HuH-7.5 (cell line): ENCODE data around the gene ZNF598.
"Not testable (repeated sequence)": the region's sequence is repeated elsewhere in the genome, so short reads cannot be mapped to it uniquely, and the experiment has no call there.

Source experiments
- DNase-seq: peaks from one replicate; pipeline ENCODE4 v3.0.0; 2011; ENCODE audit warnings: low spot score

Gene ZNF598

DNA sequence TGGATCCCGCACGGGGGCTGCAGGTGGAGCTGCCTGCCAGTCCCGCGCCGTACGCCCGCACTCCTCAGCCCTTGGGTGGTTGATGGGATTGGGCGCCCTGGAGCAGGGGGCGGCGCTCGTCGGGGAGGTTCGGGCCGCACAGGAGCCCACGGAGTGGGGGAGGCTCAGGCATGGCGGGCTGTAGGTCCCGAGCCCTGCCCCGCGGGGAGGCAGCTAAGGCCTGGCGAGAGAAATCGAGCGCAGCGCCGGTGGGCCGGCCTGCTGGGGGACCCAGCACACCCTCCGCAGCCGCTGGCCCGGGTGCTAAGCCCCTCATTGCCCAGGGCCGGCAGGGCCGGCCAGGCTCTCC lies 51.5 kb downstream of the ZNF598 start:
- DNase-seq, result not testable (repeated sequence)

DNA sequence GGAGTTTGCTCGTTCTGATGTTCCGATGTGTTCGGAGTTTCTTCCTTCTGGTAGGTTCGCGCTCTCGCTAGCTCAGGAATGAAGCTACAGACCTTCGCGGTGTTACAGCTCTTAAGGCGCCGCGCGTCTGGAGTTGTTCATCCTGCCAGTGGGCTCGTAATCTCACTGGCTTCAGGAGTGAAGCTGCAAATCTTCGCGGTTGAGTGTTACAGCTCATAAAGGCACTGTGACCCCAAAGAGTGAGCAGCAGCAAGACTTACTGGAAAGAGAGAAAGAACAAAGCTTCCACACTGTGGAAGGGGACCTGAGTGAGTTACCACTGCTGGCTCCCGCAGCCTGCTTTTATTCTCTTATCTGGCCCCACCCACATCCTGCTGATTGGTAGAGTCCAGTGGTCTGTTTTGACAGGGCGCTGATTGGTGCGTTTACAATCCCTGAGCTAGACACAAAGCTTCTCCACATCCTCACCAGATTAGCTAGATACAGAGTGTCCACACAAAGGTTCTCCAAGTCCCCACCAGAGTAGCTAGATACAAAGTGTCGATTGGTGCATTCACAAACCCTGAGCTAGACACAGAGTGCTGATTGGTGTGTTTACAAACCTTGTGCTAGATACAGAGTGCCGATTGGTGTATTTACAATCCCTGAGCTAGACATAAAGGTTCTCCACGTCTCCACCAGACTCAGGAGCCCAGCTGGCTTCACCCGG lies 52.0 kb downstream of the ZNF598 start:
- not testable (repeated sequence) for DNase-seq

DNA sequence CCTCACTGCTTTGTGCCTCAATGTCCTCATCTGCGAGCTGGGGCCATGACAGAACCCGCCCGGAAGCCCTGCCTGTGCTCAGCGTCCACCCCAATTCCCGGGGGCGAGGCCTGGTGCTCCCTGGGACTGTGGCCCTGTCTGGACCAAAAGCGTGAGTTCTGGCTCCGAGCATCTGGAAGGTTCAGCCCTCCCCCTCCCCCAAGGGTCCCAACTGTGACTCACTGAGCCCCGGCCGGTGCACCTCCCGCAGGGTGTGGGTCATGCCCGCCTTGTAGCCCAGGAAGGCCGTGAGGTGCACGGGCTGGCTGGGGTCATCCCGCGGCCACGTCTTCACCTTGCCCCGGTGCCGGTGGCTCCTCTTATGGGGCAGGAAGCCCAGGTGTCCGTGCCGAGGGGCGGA lies 55.9 kb downstream of the ZNF598 start:
- no peak for DNase-seq

DNA sequence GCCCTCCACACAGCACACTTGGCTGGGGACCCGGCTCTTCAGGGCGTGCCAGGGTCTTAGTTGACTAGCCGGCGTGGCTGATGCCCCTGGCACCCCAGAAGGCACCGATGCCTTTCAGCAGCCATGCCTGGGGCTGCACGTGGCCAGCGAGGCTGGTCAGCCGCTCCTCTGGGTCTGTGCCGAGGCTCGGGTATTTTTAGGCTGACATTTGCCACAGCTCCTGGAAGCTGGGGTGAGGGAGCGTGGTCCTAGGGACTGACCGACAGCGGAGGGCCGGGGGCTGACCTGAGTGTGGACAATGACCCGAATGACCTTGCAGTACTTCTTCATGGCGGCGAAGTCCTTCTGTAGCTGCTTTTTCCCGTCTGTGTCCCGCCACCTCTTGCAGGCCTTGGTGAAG lies 59.1 kb downstream of the ZNF598 start:
- no peak for DNase-seq

DNA sequence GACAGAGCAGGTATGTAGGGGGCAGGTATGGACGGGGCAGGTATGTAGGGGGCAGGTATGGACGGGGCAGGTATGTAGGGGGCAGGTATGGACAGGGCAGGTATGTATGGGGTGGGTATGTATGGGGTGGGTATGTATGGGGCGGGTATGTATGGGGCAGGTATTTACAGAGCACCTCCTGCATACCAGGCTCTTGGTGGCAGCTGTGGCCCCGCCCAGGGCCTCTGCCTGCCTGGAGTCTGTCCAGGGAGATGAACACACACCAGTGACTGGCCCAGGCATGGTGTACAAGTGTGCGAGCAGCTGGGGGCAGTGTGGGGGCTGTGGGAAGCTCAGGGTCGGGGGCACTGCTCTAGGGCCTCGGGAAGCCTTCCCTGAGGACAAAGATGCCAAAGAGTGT lies 59.6 kb downstream of the ZNF598 start:
- no peak for DNase-seq

DNA sequence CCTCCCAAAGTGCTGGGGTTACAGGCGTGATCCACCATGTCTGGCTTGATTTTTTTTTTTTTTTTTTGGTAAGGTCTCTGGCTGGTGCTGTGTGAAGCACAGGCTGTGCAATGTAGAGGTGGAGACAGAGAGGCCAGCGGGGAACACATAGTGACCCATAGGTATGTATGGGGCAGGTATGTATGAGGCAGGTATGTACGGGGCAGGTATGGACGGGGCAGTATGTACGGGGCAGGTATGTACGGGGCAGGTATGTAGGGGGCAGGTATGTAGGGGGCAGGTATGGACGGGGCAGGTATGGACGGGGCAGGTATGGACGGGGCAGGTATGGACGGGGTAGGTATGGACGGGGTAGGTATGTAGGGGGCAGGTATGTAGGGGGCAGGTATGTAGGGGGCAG lies 60.1 kb downstream of the ZNF598 start:
- no peak for DNase-seq
